ENCODE data around the gene LAP3. TPM values are rescaled to one million over a fixed set of nuclear protein-coding genes. Genes with fewer than 3 reads are reported as not detected.

LAP3 gene
- total RNA-seq (2022) (70.6 and 123 TPM in 2 replicates), Bru-seq, nascent RNA (percentile 90 among the genes with signal in this experiment), BruChase-seq, experiment 1, labeled RNA remaining after a 6-hour chase (percentile 77 among the genes with signal in this experiment), BruChase-seq, experiment 2, labeled RNA remaining after a 2-hour chase (percentile 62 among the genes with signal in this experiment)
- long read RNA-seq, transcript LAP3-201 (13 exons, 2,213 nt): major isoform, 312 of 336 reads
- long read RNA-seq, partial matches to known transcripts: 17 of 336 reads
- long read RNA-seq, other reads (novel, unspliced or antisense): 6 of 336 reads

- H3K27ac Mint-ChIP-seq (ENCODE audit: unreplicated experiment): peak within 1 kb of the TSS; percentile 76
- intact Hi-C loops (cut with micrococcal nuclease; ENCODE audit: unreplicated experiment): loop anchor here (2.0 to 5.0 kb wide), 2 partner anchors 28 to 35 kb away; partner anchors contain the start of gene MED28
- no peak for TF ChIP-seq CTCF (IDR thresholded peaks at IDR 0.05; ENCODE audit: unreplicated experiment)
- BruUV-seq (replicated peaks): no TSS peak
- no peaks in the 10 kb centered on the region for H3K9me3 Mint-ChIP-seq (ENCODE audit: low read depth, unreplicated experiment)
- peak; percentile 95 for DNase-seq
- H3K4me1 Mint-ChIP-seq (ENCODE audit: low read depth, unreplicated experiment): no peaks in the 10 kb centered on the region
- H3K36me3 Mint-ChIP-seq (ENCODE audit: insufficient read depth, unreplicated experiment): peaks cover 21% of the 10 kb centered on the region
- CTCF ChIA-PET: interaction anchor here (0.6 to 1.0 kb wide), 2 partner anchors 28 to 236 kb away, joined by 4 to 6 read pairs; no protein-coding TSS in a partner anchor
- no peaks in the 10 kb centered on the region for H3K27me3 Mint-ChIP-seq (ENCODE audit: unreplicated experiment)
- H3K4me3 Mint-ChIP-seq (ENCODE audit: low read depth, unreplicated experiment): peak within 1 kb of the TSS; percentile 96
Measured at GRCh38 chr4:17576932-17577664, at the start of gene LAP3. TSS of gene LAP3 (plus strand) at chr4:17577198. CDS start at chr4:17577466, 268 bp downstream.

GRCh38 chr4:17528551-17529165 lies 48.3 kb upstream of the LAP3 start:
- CTCF ChIA-PET: no interaction called here
- Mint-ChIP-seq H3K9me3 (ENCODE audit: low read depth, unreplicated experiment) (no peaks in the 10 kb centered on the region), H3K27me3 (ENCODE audit: unreplicated experiment) (peaks cover 15% of the 10 kb centered on the region), H3K27ac (ENCODE audit: unreplicated experiment) (no peak overlapping the region), H3K4me1 (ENCODE audit: low read depth, unreplicated experiment) (no peaks in the 10 kb centered on the region), H3K4me3 (ENCODE audit: low read depth, unreplicated experiment) (no peak overlapping the region), H3K36me3 (ENCODE audit: insufficient read depth, unreplicated experiment) (peaks cover 2% of the 10 kb centered on the region)
- no TSS peak for BruUV-seq (replicated peaks)
- no peak for DNase-seq
- intact Hi-C loops (cut with micrococcal nuclease; ENCODE audit: unreplicated experiment): no loop called here
- TF ChIP-seq CTCF (IDR thresholded peaks at IDR 0.05; ENCODE audit: unreplicated experiment): no peak

- no peak for TF ChIP-seq CTCF (IDR thresholded peaks at IDR 0.05; ENCODE audit: unreplicated experiment)
- Mint-ChIP-seq H3K36me3 (ENCODE audit: insufficient read depth, unreplicated experiment) (peaks cover 5% of the 10 kb centered on the region), H3K27me3 (ENCODE audit: unreplicated experiment) (peaks cover 15% of the 10 kb centered on the region), H3K4me3 (ENCODE audit: low read depth, unreplicated experiment) (no peak overlapping the region), H3K27ac (ENCODE audit: unreplicated experiment) (no peak overlapping the region), H3K9me3 (ENCODE audit: low read depth, unreplicated experiment) (peaks cover 2% of the 10 kb centered on the region), H3K4me1 (ENCODE audit: low read depth, unreplicated experiment) (no peaks in the 10 kb centered on the region)
- intact Hi-C loops (cut with micrococcal nuclease; ENCODE audit: unreplicated experiment): no loop called here
- CTCF ChIA-PET: no interaction called here
- BruUV-seq (replicated peaks): no TSS peak
- no peak for DNase-seq
Measured at GRCh38 chr4:17531538-17532285, 45.3 kb upstream of the LAP3 start.

- H3K36me3 Mint-ChIP-seq (ENCODE audit: insufficient read depth, unreplicated experiment): peaks cover 5% of the 10 kb centered on the region
- TF ChIP-seq CTCF (IDR thresholded peaks at IDR 0.05; ENCODE audit: unreplicated experiment): no peak
- intact Hi-C loops (cut with micrococcal nuclease; ENCODE audit: unreplicated experiment): no loop called here
- no peak overlapping the region for H3K4me3 Mint-ChIP-seq (ENCODE audit: low read depth, unreplicated experiment)
- no peaks in the 10 kb centered on the region for H3K4me1 Mint-ChIP-seq (ENCODE audit: low read depth, unreplicated experiment)
- no TSS peak for BruUV-seq (replicated peaks)
- no peak for DNase-seq
- no peaks in the 10 kb centered on the region for H3K27me3 Mint-ChIP-seq (ENCODE audit: unreplicated experiment)
- CTCF ChIA-PET: no interaction called here
- H3K9me3 Mint-ChIP-seq (ENCODE audit: low read depth, unreplicated experiment): peaks cover 2% of the 10 kb centered on the region
- H3K27ac Mint-ChIP-seq (ENCODE audit: unreplicated experiment): no peak overlapping the region
Measured at GRCh38 chr4:17534705-17535104, 42.3 kb upstream of the LAP3 start.

Measured in Calu3 (cell line).